ENCODE data around the gene FLNB.

The FLNB gene

GRCh38 chr3:58175437-58176184, 167.4 kb downstream of the FLNB start:
- H3K9me3 ChIP-seq (ENCODE audit: insufficient read depth, low read depth, low read length) = no peaks in the 10 kb centered on the region
- H3K36me3 ChIP-seq (ENCODE audit: insufficient read depth, low read depth, low read length) = peaks cover 12% of the 10 kb centered on the region
- no peak overlapping the region for H3K4me3 ChIP-seq (ENCODE audit: low read length)
- H3K4me1 ChIP-seq (ENCODE audit: insufficient read depth, low read length) = peaks cover 24% of the 10 kb centered on the region
- no peak overlapping the region for H3K27ac ChIP-seq (ENCODE audit: low read length)
- H3K9ac ChIP-seq (ENCODE audit: low read depth, low read length) = peak overlapping the region; percentile 19; the same call in 1 of the 2 replicates
- H3K27me3 ChIP-seq (ENCODE audit: insufficient read depth, low read length) = peaks cover 9% of the 10 kb centered on the region

GRCh38 chr3:58176185-58176530, 167.9 kb downstream of the FLNB start:
- Histone ChIP-seq H3K4me3 (ENCODE audit: low read length) (no peak overlapping the region), H3K9me3 (ENCODE audit: insufficient read depth, low read depth, low read length) (no peaks in the 10 kb centered on the region), H3K9ac (ENCODE audit: low read depth, low read length) (peak overlapping the region; percentile 19; the same call in 1 of the 2 replicates), H3K4me1 (ENCODE audit: insufficient read depth, low read length) (peaks cover 24% of the 10 kb centered on the region), H3K36me3 (ENCODE audit: insufficient read depth, low read depth, low read length) (peaks cover 7% of the 10 kb centered on the region; the same call in 1 of the 2 replicates), H3K27me3 (ENCODE audit: insufficient read depth, low read length) (peaks cover 9% of the 10 kb centered on the region), H3K27ac (ENCODE audit: low read length) (no peak overlapping the region)

GRCh38 chr3:58176827-58177489, 168.7 kb downstream of the FLNB start:
- H3K27me3 ChIP-seq (ENCODE audit: insufficient read depth, low read length) = peaks cover 9% of the 10 kb centered on the region
- H3K9me3 ChIP-seq (ENCODE audit: insufficient read depth, low read depth, low read length) = no peaks in the 10 kb centered on the region
- H3K4me1 ChIP-seq (ENCODE audit: insufficient read depth, low read length) = peaks cover 24% of the 10 kb centered on the region
- no peaks in the 10 kb centered on the region for H3K36me3 ChIP-seq (ENCODE audit: insufficient read depth, low read depth, low read length)
- H3K27ac ChIP-seq (ENCODE audit: low read length) = no peak overlapping the region
- peak overlapping the region; percentile 69; the same call in 1 of the 2 replicates for H3K4me3 ChIP-seq (ENCODE audit: low read length)
- H3K9ac ChIP-seq (ENCODE audit: low read depth, low read length) = no peak overlapping the region

GRCh38 chr3:58177747-58178527, 169.7 kb downstream of the FLNB start:
- Histone ChIP-seq H3K36me3 (ENCODE audit: insufficient read depth, low read depth, low read length) (no peaks in the 10 kb centered on the region), H3K27ac (ENCODE audit: low read length) (no peak overlapping the region), H3K9ac (ENCODE audit: low read depth, low read length) (peak overlapping the region; percentile 59; the same call in 1 of the 2 replicates), H3K4me3 (ENCODE audit: low read length) (peak overlapping the region; percentile 69), H3K4me1 (ENCODE audit: insufficient read depth, low read length) (peaks cover 24% of the 10 kb centered on the region), H3K9me3 (ENCODE audit: insufficient read depth, low read depth, low read length) (no peaks in the 10 kb centered on the region), H3K27me3 (ENCODE audit: insufficient read depth, low read length) (peaks cover 9% of the 10 kb centered on the region)

GRCh38 chr3:58178528-58179234, 170.5 kb downstream of the FLNB start:
- Histone ChIP-seq H3K9me3 (ENCODE audit: insufficient read depth, low read depth, low read length) (no peaks in the 10 kb centered on the region), H3K4me3 (ENCODE audit: low read length) (peak overlapping the region; percentile 69; the same call in 1 of the 2 replicates), H3K4me1 (ENCODE audit: insufficient read depth, low read length) (peaks cover 17% of the 10 kb centered on the region), H3K27ac (ENCODE audit: low read length) (no peak overlapping the region), H3K9ac (ENCODE audit: low read depth, low read length) (no peak overlapping the region; the same call in 1 of the 2 replicates), H3K36me3 (ENCODE audit: insufficient read depth, low read depth, low read length) (no peaks in the 10 kb centered on the region), H3K27me3 (ENCODE audit: insufficient read depth, low read length) (peaks cover 9% of the 10 kb centered on the region)

GRCh38 chr3:58179235-58180098, 171.2 kb downstream of the FLNB start:
- H3K9ac ChIP-seq (ENCODE audit: low read depth, low read length) = no peak overlapping the region
- no peaks in the 10 kb centered on the region for H3K9me3 ChIP-seq (ENCODE audit: insufficient read depth, low read depth, low read length)
- H3K4me1 ChIP-seq (ENCODE audit: insufficient read depth, low read length) = peaks cover 12% of the 10 kb centered on the region
- no peaks in the 10 kb centered on the region for H3K36me3 ChIP-seq (ENCODE audit: insufficient read depth, low read depth, low read length)
- H3K4me3 ChIP-seq (ENCODE audit: low read length) = no peak overlapping the region
- H3K27me3 ChIP-seq (ENCODE audit: insufficient read depth, low read length) = peaks cover 9% of the 10 kb centered on the region
- H3K27ac ChIP-seq (ENCODE audit: low read length) = no peak overlapping the region

GRCh38 chr3:58180099-58180880, 172.1 kb downstream of the FLNB start:
- Histone ChIP-seq H3K4me3 (ENCODE audit: low read length) (no peak overlapping the region), H3K36me3 (ENCODE audit: insufficient read depth, low read depth, low read length) (no peaks in the 10 kb centered on the region), H3K27me3 (ENCODE audit: insufficient read depth, low read length) (peaks cover 9% of the 10 kb centered on the region), H3K4me1 (ENCODE audit: insufficient read depth, low read length) (peaks cover 7% of the 10 kb centered on the region; the same call in 1 of the 2 replicates), H3K9ac (ENCODE audit: low read depth, low read length) (no peak overlapping the region), H3K9me3 (ENCODE audit: insufficient read depth, low read depth, low read length) (no peaks in the 10 kb centered on the region), H3K27ac (ENCODE audit: low read length) (no peak overlapping the region)

GRCh38 chr3:58180940-58181587, 172.8 kb downstream of the FLNB start:
- no peaks in the 10 kb centered on the region; the same call in 1 of the 2 replicates for H3K4me1 ChIP-seq (ENCODE audit: insufficient read depth, low read length)
- H3K36me3 ChIP-seq (ENCODE audit: insufficient read depth, low read depth, low read length) = no peaks in the 10 kb centered on the region

GRCh38 chr3:58183221-58183620, 175.0 kb downstream of the FLNB start:
- Histone ChIP-seq H3K36me3 (ENCODE audit: insufficient read depth, low read depth, low read length) (no peaks in the 10 kb centered on the region), H3K27me3 (ENCODE audit: insufficient read depth, low read length) (peaks cover 6% of the 10 kb centered on the region), H3K4me3 (ENCODE audit: low read length) (no peak overlapping the region), H3K4me1 (ENCODE audit: insufficient read depth, low read length) (no peaks in the 10 kb centered on the region), H3K27ac (ENCODE audit: low read length) (no peak overlapping the region), H3K9me3 (ENCODE audit: insufficient read depth, low read depth, low read length) (no peaks in the 10 kb centered on the region), H3K9ac (ENCODE audit: low read depth, low read length) (no peak overlapping the region)

More at GRCh38 chr3:58180940-58181587, 172.8 kb downstream of the FLNB start:
- no peaks in the 10 kb centered on the region for H3K9me3 ChIP-seq (ENCODE audit: insufficient read depth, low read depth, low read length)
- no peak overlapping the region for H3K27ac ChIP-seq (ENCODE audit: low read length)
- no peak overlapping the region for H3K9ac ChIP-seq (ENCODE audit: low read depth, low read length)
- no peak overlapping the region for H3K4me3 ChIP-seq (ENCODE audit: low read length)
- H3K27me3 ChIP-seq (ENCODE audit: insufficient read depth, low read length) = peaks cover 9% of the 10 kb centered on the region

- H3K9ac ChIP-seq (ENCODE audit: low read depth, low read length) = no peak overlapping the region
- no peak overlapping the region for H3K27ac ChIP-seq (ENCODE audit: low read length)
- no peaks in the 10 kb centered on the region for H3K4me1 ChIP-seq (ENCODE audit: insufficient read depth, low read length)
- no peaks in the 10 kb centered on the region for H3K27me3 ChIP-seq (ENCODE audit: insufficient read depth, low read length)
- H3K4me3 ChIP-seq (ENCODE audit: low read length) = no peak overlapping the region
- no peaks in the 10 kb centered on the region for H3K36me3 ChIP-seq (ENCODE audit: insufficient read depth, low read depth, low read length)
- H3K9me3 ChIP-seq (ENCODE audit: insufficient read depth, low read depth, low read length) = no peaks in the 10 kb centered on the region
These were observed 175.7 kb downstream of the FLNB start for GRCh38 chr3:58183891-58184290.
